HL-60 (cell line): ENCODE results near the gene ZMAT5.

ENCODE experiments used
- CTCF ChIP-seq: IDR thresholded peaks from one replicate; pipeline ENCODE4 v1.5.1; 2011; ENCODE audit warnings: low read length, control low read depth, inconsistent platforms; ENCODE audit not compliant: insufficient read depth
- GABPA ChIP-seq: IDR thresholded peaks from 2 replicates; pipeline ENCODE4 v1.6.1; 2012; ENCODE audit warnings: low read depth
- POLR2AphosphoS5 ChIP-seq: IDR thresholded peaks from 2 replicates; pipeline ENCODE4 v1.6.1; 2012; ENCODE audit warnings: low read depth
- SPI1 ChIP-seq: IDR thresholded peaks from 2 replicates; pipeline ENCODE4 v1.6.1; 2012; ENCODE audit warnings: low read depth, mild to moderate bottlenecking, borderline replicate concordance
- TF ChIP-seq, protein P1 (sequence below): IDR thresholded peaks from 2 replicates; pipeline ENCODE4 v1.6.1; 2012; ENCODE audit warnings: low read depth; ENCODE audit not compliant: insufficient replicate concordance

GRCh38 chr22:29757096-29757495, 9.7 kb downstream of the ZMAT5 start:
- TF ChIP-seq CTCF (no peak), SPI1 (no peak), POLR2AphosphoS5 (no peak), GABPA (no peak)
- TF ChIP-seq, protein P1, sequence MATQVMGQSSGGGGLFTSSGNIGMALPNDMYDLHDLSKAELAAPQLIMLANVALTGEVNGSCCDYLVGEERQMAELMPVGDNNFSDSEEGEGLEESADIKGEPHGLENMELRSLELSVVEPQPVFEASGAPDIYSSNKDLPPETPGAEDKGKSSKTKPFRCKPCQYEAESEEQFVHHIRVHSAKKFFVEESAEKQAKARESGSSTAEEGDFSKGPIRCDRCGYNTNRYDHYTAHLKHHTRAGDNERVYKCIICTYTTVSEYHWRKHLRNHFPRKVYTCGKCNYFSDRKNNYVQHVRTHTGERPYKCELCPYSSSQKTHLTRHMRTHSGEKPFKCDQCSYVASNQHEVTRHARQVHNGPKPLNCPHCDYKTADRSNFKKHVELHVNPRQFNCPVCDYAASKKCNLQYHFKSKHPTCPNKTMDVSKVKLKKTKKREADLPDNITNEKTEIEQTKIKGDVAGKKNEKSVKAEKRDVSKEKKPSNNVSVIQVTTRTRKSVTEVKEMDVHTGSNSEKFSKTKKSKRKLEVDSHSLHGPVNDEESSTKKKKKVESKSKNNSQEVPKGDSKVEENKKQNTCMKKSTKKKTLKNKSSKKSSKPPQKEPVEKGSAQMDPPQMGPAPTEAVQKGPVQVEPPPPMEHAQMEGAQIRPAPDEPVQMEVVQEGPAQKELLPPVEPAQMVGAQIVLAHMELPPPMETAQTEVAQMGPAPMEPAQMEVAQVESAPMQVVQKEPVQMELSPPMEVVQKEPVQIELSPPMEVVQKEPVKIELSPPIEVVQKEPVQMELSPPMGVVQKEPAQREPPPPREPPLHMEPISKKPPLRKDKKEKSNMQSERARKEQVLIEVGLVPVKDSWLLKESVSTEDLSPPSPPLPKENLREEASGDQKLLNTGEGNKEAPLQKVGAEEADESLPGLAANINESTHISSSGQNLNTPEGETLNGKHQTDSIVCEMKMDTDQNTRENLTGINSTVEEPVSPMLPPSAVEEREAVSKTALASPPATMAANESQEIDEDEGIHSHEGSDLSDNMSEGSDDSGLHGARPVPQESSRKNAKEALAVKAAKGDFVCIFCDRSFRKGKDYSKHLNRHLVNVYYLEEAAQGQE, result no peak
